GM19328 (cell line): ENCODE measurements around the gene ZNF608.

Experiments
- ATAC-seq: cut with Tn5 transposase; IDR thresholded peaks from one replicate; pipeline ENCODE4 v1.9.1; 2021; ENCODE audit warnings: mild to moderate bottlenecking, moderate library complexity; ENCODE audit not compliant: unreplicated experiment

ZNF608 gene

GRCh38 chr5:124740071-124740470 is 6.4 kb downstream of the ZNF608 start:
- ATAC-seq: no peak

- no peak for ATAC-seq
Measured at GRCh38 chr5:124739634-124740025, 6.8 kb downstream of the ZNF608 start.

DNA sequence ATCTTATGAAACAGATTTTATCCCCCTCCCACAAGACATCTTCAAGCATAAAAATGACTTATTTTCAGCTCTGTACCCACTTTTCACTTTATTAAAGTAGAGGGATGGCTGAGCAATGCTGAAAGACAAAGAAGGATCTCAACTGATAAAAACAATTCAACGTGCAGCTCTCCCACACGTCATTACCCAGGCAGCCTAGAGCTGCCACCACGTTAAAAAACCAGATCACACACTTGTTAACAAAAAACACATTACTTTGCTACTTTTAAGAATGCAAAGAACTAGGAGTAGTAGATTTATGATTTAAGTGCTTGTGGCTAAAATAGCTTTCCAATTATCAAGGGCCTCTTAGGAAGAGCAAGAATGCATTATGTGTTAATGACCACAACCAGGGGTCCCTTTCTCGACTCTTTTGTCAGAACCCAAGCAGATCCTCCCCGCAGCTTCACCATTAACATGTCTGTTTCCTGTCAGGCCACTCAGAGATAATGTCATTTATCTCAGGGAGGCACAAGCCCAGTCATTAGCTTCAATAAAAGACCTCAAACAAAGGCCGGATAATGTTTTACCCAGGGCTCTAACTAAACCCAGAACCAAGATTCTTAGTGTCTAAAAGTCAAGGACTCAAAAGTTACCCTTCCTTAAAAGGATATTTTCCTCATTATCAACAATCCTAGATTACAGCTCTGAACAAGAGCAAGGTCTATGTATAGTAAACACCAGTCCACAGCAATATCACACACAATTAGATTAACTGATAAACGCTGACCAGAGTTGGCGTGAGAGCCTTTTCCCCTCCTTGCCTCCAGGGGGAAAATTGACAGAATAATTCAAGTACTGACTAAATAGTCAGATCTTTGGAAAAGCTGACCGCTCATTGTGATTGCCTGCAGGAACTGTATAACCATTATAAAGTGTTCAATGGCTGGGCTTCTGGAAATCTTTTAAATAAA is 7.5 kb downstream of the ZNF608 start:
- ATAC-seq: no peak

DNA sequence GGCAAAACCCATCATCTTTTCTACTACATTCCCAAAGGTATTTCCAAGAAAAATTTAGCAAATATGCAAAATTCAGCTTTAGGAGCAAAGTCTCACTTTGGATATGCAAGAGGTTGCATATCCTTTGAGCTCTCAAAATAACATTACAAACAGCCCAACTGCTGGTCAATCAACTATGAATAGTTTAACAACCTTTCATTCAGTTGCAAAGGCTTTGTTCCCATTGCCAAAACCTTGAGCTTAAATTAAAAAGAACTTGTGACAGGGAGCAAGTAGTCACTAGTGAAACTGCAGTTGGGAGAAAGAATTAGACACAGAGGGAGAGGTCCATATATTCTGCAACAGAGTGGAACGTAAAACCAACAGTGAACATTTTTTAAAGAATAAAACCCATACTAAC is 8.8 kb downstream of the ZNF608 start:
- ATAC-seq: no peak

GRCh38 chr5:124736805-124737188 is 9.6 kb downstream of the ZNF608 start:
- ATAC-seq: no peak

DNA sequence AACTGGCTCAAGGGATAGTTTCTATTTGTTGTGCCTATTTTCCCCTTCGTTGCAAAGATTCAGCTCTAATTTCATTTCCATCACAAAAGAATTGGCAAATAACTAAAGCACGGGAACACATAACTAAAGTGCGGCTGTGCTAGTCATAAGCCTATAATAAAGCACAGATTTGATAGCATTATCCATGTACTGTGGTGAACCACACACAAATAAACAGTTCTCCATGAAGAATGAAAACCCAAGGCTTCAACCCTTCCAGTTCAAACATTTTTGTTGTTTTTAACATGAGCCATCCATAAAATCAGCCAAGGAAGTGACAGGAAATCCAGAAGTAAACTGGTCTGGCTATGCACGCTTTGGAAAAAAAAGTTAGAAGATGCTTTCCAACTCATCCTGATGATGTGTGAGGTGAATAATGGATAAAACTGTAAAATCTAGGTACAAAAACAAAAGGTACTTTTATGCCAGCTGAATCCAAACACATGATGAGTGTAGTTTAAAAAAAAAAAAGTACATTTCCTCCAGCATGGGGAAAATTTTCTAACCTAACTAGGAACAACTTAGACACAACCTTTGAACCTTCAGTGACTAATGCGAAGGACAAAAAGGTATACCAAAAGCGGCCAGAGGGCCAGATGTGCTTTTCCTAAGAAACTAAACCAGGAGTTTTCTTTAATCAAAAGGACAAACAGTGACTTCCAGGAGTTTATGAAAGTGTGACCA is 10.2 kb downstream of the ZNF608 start:
- ATAC-seq: no peak

DNA sequence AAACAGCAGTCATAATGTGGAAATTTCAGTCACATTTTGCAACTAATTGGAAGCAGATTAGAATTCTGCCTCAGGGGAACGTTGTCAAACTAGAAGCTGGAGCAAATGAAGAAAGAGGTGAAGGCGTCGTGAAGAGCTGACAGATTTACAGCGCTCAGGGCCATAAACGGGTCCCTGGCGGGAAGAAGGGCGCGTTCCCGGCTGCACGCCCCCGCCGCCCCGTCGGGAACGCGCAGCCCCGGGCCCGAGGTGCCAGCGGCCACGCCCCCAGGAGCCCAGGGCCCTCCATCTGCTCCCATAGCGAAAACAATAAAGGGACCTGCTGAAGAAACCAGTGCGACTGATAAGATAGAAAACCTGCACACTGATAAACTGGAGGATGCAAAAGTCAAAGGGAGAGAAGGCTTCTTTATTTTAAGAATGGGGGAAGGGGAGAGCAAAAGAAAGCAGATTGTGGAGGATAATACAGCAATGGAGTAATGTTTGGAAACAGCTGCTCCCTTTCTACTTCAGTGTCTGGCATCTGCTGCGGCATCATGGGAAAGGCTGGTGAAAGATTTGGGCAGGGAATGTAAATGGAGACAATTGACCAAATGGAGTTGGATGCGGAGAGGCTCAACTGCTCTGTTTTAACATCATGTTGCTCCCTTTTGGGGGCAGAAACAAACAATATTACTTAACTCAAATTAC is 11.1 kb downstream of the ZNF608 start:
- no peak for ATAC-seq

- no peak for ATAC-seq
Measured at GRCh38 chr5:124734574-124735168, 11.8 kb downstream of the ZNF608 start.

DNA sequence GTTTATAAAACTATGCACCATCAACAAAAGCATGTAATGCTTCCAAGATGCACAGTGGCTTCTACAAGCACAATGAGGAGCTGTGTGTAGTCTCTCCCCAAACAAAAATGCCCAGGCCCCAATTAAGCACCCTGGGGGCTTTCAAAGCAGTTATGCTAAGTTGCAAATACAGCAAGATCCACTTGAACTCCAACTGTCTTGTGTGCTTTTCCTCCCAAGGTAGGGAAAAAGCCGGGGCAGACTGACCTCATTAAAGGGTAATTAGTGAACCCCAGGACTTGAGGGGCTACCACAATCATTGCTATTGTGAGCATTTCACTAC is 13.1 kb downstream of the ZNF608 start:
- no peak for ATAC-seq

GRCh38 chr5:124732428-124733328 is 13.8 kb downstream of the ZNF608 start:
- ATAC-seq: no peak

DNA sequence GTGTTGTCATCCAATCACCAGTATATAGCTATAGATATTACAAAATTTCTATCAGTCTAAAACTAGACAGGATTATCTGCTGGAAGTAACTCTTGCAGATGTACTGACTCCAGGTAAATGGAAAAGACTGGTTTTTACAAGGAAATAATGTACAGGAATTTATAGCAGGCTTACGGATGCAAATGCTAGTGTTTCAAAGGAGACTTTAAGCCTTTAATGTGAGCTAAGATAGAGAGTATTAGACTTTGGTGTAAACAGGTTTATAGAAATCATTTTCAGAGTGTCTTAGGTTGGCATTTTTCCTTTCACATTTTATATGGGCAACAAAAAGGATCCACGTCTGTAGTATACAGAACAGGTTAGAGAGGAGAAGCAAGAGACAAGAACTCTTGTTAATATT is 16.1 kb downstream of the ZNF608 start:
- ATAC-seq: peak; percentile 5

GRCh38 chr5:124729720-124730359 is 16.6 kb downstream of the ZNF608 start:
- ATAC-seq: peak; percentile 49

DNA sequence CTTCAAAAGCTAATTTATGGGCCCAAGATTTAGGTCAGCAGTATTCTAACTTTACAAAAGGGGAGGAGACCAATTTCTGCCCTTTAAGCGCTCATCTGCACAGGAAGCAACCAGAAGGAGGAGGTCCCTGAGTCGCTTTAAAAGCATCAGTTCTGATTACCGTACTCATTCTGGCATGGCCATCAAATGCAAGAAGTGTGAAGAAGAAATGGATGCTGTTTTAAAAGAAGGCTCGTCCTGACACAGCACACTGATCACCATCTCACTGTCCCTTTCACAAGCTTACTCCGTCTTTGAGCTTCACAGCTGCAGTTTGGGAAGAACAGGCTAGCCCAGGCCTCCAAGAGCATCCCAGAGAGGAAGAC is 17.5 kb downstream of the ZNF608 start:
- no peak for ATAC-seq

- ATAC-seq: no peak
Measured at GRCh38 chr5:124728331-124728967, 18.0 kb downstream of the ZNF608 start.

- ATAC-seq: no peak
Measured at GRCh38 chr5:124726631-124727362, 19.6 kb downstream of the ZNF608 start.

DNA sequence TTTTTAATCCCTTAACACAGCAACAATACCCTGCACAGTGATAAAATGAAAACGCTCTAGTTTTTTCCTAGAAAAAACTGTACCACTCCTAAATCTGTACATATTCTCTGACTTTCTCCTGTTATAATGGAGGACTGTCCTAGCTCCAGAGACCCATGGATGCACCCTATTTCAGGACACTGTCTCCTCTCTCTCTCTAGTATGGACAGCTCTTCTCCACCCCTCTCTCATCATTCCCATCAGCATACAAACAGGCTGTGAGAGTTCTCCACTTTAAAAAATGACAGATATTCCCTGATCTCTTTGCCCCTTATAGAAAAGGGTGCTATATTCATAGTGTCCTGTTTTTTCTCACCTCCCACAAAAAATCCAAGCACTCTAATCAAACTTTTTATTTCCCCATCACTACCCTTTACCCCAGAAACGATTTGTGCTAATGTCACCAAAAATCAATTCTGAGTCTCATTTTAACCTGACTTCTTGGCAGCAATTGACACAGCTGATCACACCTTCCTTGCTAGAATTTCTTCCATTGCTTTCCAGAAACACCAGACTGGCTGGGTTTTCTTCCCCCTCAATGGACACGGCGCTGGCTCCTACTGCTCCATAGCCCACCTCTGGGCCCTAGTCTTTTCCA is 20.7 kb downstream of the ZNF608 start:
- ATAC-seq: no peak

- peak; percentile 44 for ATAC-seq
Measured at GRCh38 chr5:124725040-124725434, 21.4 kb downstream of the ZNF608 start.

DNA sequence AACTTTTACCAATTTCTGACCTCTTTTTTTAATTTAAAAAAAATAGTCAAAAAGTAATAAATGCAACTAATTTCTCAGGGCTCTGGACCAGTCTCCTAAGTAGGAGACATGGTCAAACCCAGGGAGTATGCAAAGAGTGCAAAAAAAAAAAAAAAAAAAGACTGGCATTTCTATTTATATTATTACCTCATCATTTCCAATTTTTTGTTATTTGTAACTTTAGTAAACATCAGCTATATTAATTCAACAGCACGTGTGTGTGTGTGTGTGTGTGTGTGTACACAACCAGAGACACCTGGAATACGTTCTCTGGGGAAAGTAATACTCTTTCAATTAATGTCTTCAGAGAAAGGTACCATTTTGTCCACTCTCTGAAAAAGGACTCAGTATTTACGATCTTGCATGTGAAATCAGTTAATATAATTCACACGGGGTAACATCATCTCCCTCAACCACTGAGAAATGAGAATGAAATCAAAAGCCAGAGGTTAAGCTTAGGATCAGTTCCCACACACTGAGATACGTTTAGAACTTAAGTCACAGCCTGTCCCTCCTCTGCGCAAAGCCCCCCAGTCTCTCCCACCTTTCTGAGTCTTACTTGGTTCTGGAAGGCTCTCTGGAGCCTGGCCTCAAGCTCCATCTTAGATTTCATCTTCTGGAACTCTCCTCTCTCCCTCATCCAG is 21.9 kb downstream of the ZNF608 start:
- ATAC-seq: peak; percentile 19
